HL-60/S4 (cell line): ENCODE results near the gene AGAP1.

Experiments used
- in situ Hi-C: fragments of 300-500 bp; cut with MboI; formaldehyde crosslinking; loops from 2 replicates; pipeline ENCODE4 v1.14.3; 2022; ENCODE audit warnings: low sequenced_read_pairs

AGAP1 gene

DNA sequence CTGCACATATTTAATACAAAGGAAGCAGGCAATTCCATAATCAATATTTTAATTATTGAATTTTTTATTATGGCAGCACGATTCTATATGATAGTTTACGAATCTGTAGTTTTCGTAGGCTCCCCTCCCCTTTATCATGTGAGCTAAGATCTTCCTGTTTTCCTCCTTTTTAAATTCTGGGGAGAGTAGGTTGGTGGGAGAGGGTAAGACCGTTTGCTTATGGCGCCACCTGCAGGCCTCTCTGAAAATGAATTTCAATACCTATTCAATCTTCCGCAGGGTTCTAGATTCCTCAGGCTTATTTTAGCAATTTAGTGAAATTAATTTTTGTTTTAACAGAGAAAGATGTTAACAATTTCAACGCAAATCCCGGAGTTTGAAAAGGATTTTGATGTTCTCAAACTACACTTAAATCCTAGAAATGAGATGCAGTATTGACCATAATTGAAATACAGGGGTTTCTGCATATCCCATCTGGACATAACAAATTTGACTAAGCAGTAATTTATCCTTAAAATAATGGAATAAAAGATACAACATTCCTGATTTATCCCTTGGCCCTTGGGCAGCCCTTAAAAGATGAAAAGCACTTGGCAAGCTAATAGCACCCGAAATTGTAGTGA is 687.1 kb downstream of the AGAP1 start:
- in situ Hi-C loops, result loop anchor here (10.0 kb wide), 1 partner anchor 416 kb away; no protein-coding TSS in a partner anchor
